Liver (tissue), 3 donors: Measurements from ENCODE around the gene ADIPOR1.

Experiments
- CTCF ChIP-seq: fragments of 150-350 bp; IDR thresholded peaks from 2 replicates; pipeline ENCODE4 v1.5.1; 2017; ENCODE audit warnings: improper control_type of control experiment, low read depth, low read length; ENCODE audit not compliant: missing input control
- EGR1 ChIP-seq, 2 donors: IDR thresholded peaks; 2 replicates each; pipeline ENCODE4 v1.6.1; 2016 to 2018; ENCODE audit warnings: antibody characterized with exemption in 2 of 2, low read depth in 2 of 2
- HNF4G ChIP-seq: IDR thresholded peaks from 2 replicates; pipeline ENCODE4 v1.6.1; 2016; ENCODE audit warnings: antibody characterized with exemption
- JUND ChIP-seq, 2 donors: IDR thresholded peaks; 2 replicates each; pipeline ENCODE4 v1.6.1; 2016; ENCODE audit warnings: antibody characterized with exemption in 2 of 2
- MAX ChIP-seq: IDR thresholded peaks from 2 replicates; pipeline ENCODE4 v1.6.1; 2016; ENCODE audit warnings: antibody characterized with exemption
- NR2F2 ChIP-seq: IDR thresholded peaks from 2 replicates; pipeline ENCODE4 v1.6.1; 2016; ENCODE audit warnings: antibody characterized with exemption
- REST ChIP-seq: IDR thresholded peaks from 2 replicates; pipeline ENCODE4 v1.6.1; 2016; ENCODE audit warnings: antibody characterized with exemption, mild to moderate bottlenecking
- SP1 ChIP-seq: IDR thresholded peaks from 2 replicates; pipeline ENCODE4 v1.6.1; 2018; ENCODE audit warnings: antibody characterized with exemption, mild to moderate bottlenecking
- TAF1 ChIP-seq: conservative IDR thresholded peaks from 2 replicates; pipeline ENCODE4 v1.6.1; 2016; ENCODE audit warnings: antibody characterized with exemption, mild to moderate bottlenecking
- donor health status: healthy.
- donor health status: healthy.

GRCh38 chr1:202923533-202923932 is 34.6 kb downstream of the ADIPOR1 start:
- TF ChIP-seq MAX (no peak), CTCF (no peak), NR2F2 (no peak), HNF4G (no peak), EGR1 (IDR thresholded peaks at IDR 0.05; ENCODE audit: low read depth in 2 of 2) (no peak), REST (no peak), TAF1 (no peak), SP1 (no peak), JUND (IDR thresholded peaks at IDR 0.05) (no peak)
